ENCODE measurements around the gene KIAA1671. TPM values are rescaled to one million over a fixed set of nuclear protein-coding genes. Genes with fewer than 3 reads are reported as not detected.

Gene KIAA1671
- total RNA-seq, 1 donor from 2014 or later = 8.3 TPM

DNA sequence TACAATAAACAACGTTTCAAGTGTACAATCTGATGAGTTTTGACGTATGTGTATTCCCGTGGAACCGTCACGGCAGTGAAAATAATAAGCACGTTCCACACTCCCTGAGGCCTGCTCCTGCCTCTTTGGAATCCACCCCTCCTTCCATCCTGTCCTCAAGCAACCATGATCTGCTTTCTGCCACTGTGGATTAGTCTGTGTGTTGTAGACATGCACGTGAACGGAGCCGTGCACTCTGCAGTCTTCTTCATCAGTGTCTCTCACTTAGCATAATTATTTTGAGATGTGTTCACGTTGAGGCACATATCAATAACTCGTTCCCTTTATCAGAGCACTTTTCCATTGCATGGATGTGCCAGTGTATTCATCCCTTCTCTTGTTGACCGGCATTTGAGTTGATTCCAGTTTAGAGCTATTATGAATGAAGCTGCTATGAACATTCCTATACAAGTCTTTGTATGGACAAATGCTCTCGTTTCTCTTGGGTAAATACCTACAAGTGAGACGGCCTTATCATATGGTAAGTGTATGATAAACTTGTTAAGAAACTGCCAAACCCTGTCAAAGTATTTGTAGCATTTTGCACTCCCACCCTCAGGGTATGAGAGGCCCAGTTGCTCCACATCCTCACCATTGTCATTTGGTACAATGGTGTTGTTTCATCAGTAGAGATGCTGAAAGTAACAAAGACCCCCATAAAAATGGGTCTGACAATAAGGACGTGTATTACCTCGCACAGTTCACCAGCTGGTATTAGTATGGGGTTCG is 144.3 kb downstream of the KIAA1671 start:
- no peak for DNase-seq (ENCODE audit: extremely low spot score, unreplicated experiment)
- Mint-ChIP-seq H3K27ac (ENCODE audit: unreplicated experiment) (no peak overlapping the region), H3K4me3 (ENCODE audit: unreplicated experiment) (no peak overlapping the region), H3K4me1 (ENCODE audit: unreplicated experiment) (peaks cover 7% of the 10 kb centered on the region), H3K27me3 (ENCODE audit: unreplicated experiment) (peaks cover 6% of the 10 kb centered on the region), H3K36me3 (ENCODE audit: unreplicated experiment) (no peaks in the 10 kb centered on the region), H3K9me3 (ENCODE audit: unreplicated experiment) (no peaks in the 10 kb centered on the region)
- TF ChIP-seq, protein P1, sequence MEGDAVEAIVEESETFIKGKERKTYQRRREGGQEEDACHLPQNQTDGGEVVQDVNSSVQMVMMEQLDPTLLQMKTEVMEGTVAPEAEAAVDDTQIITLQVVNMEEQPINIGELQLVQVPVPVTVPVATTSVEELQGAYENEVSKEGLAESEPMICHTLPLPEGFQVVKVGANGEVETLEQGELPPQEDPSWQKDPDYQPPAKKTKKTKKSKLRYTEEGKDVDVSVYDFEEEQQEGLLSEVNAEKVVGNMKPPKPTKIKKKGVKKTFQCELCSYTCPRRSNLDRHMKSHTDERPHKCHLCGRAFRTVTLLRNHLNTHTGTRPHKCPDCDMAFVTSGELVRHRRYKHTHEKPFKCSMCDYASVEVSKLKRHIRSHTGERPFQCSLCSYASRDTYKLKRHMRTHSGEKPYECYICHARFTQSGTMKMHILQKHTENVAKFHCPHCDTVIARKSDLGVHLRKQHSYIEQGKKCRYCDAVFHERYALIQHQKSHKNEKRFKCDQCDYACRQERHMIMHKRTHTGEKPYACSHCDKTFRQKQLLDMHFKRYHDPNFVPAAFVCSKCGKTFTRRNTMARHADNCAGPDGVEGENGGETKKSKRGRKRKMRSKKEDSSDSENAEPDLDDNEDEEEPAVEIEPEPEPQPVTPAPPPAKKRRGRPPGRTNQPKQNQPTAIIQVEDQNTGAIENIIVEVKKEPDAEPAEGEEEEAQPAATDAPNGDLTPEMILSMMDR (IDR thresholded peaks at IDR 0.05) = no peak

DNA sequence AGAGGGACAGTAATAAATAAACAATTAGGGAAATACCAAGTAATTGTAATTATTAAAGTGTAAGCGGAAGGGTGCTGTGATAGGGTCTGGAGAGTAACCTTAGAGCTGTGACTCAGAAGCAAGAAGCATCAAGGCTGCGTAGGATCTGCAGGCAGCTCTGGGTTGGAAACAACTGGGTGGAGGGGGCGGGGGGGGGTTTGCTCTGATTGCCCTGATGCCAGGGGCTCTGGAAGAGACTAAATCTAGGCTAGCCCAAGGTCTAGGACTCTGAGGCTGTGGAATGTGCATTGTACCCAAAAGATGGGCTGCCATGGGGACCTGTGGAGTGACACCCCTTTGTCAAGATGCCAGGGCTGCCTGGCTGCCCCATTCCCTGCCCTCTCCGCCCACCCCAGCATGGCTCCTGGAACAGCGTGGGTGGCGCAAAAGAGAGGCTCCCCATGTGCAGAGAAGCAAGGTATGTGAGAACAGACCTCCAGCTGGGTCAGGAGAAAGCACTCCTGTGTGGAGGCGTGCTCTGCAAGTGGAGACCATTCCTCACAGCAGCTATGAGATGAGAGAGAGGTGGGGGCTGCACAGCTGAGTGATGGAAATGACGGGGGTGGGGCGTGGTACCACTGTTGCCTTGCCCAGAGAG is 146.0 kb downstream of the KIAA1671 start:
- TF ChIP-seq, protein P1 (IDR thresholded peaks at IDR 0.05) = no peak
- no peak overlapping the region for H3K27ac Mint-ChIP-seq (ENCODE audit: unreplicated experiment)
- no peaks in the 10 kb centered on the region for H3K36me3 Mint-ChIP-seq (ENCODE audit: unreplicated experiment)
- no peak overlapping the region for H3K4me3 Mint-ChIP-seq (ENCODE audit: unreplicated experiment)
- peaks cover 6% of the 10 kb centered on the region for H3K27me3 Mint-ChIP-seq (ENCODE audit: unreplicated experiment)
- no peak for DNase-seq (ENCODE audit: extremely low spot score, unreplicated experiment)
- H3K9me3 Mint-ChIP-seq (ENCODE audit: unreplicated experiment) = no peaks in the 10 kb centered on the region
- H3K4me1 Mint-ChIP-seq (ENCODE audit: unreplicated experiment) = peaks cover 7% of the 10 kb centered on the region

- peaks cover 7% of the 10 kb centered on the region for H3K4me1 Mint-ChIP-seq (ENCODE audit: unreplicated experiment)
- no peak overlapping the region for H3K4me3 Mint-ChIP-seq (ENCODE audit: unreplicated experiment)
- no peaks in the 10 kb centered on the region for H3K36me3 Mint-ChIP-seq (ENCODE audit: unreplicated experiment)
- H3K27ac Mint-ChIP-seq (ENCODE audit: unreplicated experiment) = no peak overlapping the region
- TF ChIP-seq, protein P1 (IDR thresholded peaks at IDR 0.05) = no peak
- peaks cover 6% of the 10 kb centered on the region for H3K27me3 Mint-ChIP-seq (ENCODE audit: unreplicated experiment)
- no peaks in the 10 kb centered on the region for H3K9me3 Mint-ChIP-seq (ENCODE audit: unreplicated experiment)
- DNase-seq (ENCODE audit: extremely low spot score, unreplicated experiment) = no peak
Measured at GRCh38 chr22:25099202-25099601, 146.7 kb downstream of the KIAA1671 start.

DNA sequence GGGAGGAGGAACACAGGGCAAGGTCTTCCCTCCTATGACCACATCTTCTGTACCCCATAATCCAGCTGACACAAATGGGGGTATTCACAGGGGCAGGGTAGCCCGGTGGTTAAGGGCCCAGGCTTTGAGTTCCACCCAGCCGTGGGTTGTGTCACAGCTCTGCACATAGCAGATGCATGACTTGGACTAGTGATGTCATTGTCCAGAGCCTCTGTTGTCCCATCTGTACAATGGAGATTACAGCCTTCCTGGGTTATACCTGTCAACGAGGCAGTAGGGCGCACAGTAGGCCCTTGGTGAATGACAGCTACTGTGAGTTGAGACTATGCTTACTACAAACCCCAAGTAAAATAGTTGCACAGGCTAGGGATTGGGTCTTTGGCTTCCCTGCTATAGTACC is 147.9 kb downstream of the KIAA1671 start:
- Mint-ChIP-seq H3K9me3 (ENCODE audit: unreplicated experiment) (no peaks in the 10 kb centered on the region), H3K27ac (ENCODE audit: unreplicated experiment) (no peak overlapping the region), H3K4me1 (ENCODE audit: unreplicated experiment) (peaks cover 7% of the 10 kb centered on the region), H3K27me3 (ENCODE audit: unreplicated experiment) (peaks cover 12% of the 10 kb centered on the region), H3K36me3 (ENCODE audit: unreplicated experiment) (no peaks in the 10 kb centered on the region), H3K4me3 (ENCODE audit: unreplicated experiment) (no peak overlapping the region)
- TF ChIP-seq, protein P1 (IDR thresholded peaks at IDR 0.05) = no peak
- DNase-seq (ENCODE audit: extremely low spot score, unreplicated experiment) = no peak

DNA sequence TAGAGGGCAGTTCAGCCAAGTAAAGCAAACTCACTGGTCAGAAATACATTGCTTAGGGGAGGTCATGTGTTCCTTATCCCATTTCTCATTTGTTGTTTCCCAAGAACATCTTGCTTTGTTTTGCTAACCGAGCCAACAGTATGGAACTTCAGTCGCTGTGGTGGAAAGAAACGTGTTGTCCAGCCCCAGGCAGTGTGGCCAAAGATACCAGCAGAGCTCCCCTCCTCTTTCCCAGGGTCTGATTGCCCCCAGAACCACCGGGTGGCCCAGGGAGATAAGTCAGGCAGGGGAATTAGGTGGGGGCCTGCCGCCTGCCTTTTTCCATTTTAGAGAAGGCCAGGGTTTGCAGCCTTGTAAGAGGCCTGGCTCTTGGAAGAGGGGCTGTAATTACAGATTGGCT is 148.4 kb downstream of the KIAA1671 start:
- H3K4me1 Mint-ChIP-seq (ENCODE audit: unreplicated experiment) = peaks cover 7% of the 10 kb centered on the region
- DNase-seq (ENCODE audit: extremely low spot score, unreplicated experiment) = no peak

More for the DNA sequence above, 148.4 kb downstream of the KIAA1671 start:
- Mint-ChIP-seq H3K4me3 (ENCODE audit: unreplicated experiment) (no peak overlapping the region), H3K36me3 (ENCODE audit: unreplicated experiment) (no peaks in the 10 kb centered on the region), H3K9me3 (ENCODE audit: unreplicated experiment) (no peaks in the 10 kb centered on the region), H3K27ac (ENCODE audit: unreplicated experiment) (no peak overlapping the region), H3K27me3 (ENCODE audit: unreplicated experiment) (peaks cover 9% of the 10 kb centered on the region)
- TF ChIP-seq, protein P1 (IDR thresholded peaks at IDR 0.05) = no peak
